Stomach (tissue), 9 donors: ENCODE measurements around the gene PACRGL. TPM values are rescaled to one million over a fixed set of nuclear protein-coding genes. Genes with fewer than 3 reads are reported as not detected.
"Not testable (repeated sequence)": the region's sequence is repeated elsewhere in the genome, so short reads cannot be mapped to it uniquely, and the experiment has no call there.

Experiments used
- DNase-seq, 2 donors: peaks; one replicate each; pipeline versions ENCODE4 v3.0.0 to v3.0.0-alpha.2; 2013 to 2019
- H3K27ac ChIP-seq, 5 donors: fragments of 200-600 bp in 4 of 5; sonication (generic) in 4 of 5; one replicate each; pipeline ENCODE4 v1.5.1; 2013 to 2019; ENCODE audit warnings: mild to moderate bottlenecking in 1 of 5, moderate library complexity in 1 of 5
- H3K27me3 ChIP-seq, 3 donors: fragments of 200-600 bp; sonication (generic); one replicate each; pipeline ENCODE4 v1.5.1; 2017 to 2019; ENCODE audit warnings: mixed run types in 1 of 3
- H3K36me3 ChIP-seq, 4 donors: fragments of 200-600 bp; sonication (generic); 1 replicate in 3 of 4; 2 replicates in 1 of 4; pipeline ENCODE4 v1.5.1; 2016 to 2019
- H3K4me1 ChIP-seq, 4 donors: fragments of 200-600 bp; sonication (generic); one replicate each; pipeline ENCODE4 v1.5.1; 2016 to 2019
- H3K4me3 ChIP-seq, 4 donors: fragments of 200-600 bp; sonication (generic) in 3 of 4; one replicate each; pipeline ENCODE4 v1.5.1; 2016 to 2019; ENCODE audit warnings: mild to moderate bottlenecking in 1 of 4
- H3K9me3 ChIP-seq, 4 donors: fragments of 200-600 bp; sonication (generic); one replicate each; pipeline ENCODE4 v1.5.1; 2016 to 2019
- CTCF ChIP-seq, 7 experiments: fragments of 450-650 bp in 4 of 7; fragments of 200-600 bp in 3 of 7; sonication (generic) in 3 of 7; IDR thresholded peaks; one replicate each; pipeline ENCODE4 v1.5.1; 2016 to 2019; ENCODE audit warnings: antibody characterized with exemption in 7 of 7, control low read depth in 2 of 7, mild to moderate bottlenecking in 1 of 7
- EP300 ChIP-seq: sonication (generic); formaldehyde crosslinking; IDR thresholded peaks from one replicate; pipeline ENCODE4 v1.6.1; 2017; ENCODE audit warnings: antibody characterized with exemption
- POLR2A ChIP-seq, 4 donors: fragments of 450-650 bp; IDR thresholded peaks; one replicate each; pipeline ENCODE4 v1.6.1; 2016; ENCODE audit warnings: antibody characterized with exemption in 4 of 4, control low read depth in 2 of 4, mild to moderate bottlenecking in 1 of 4, moderate library complexity in 1 of 4
- POLR2AphosphoS5 ChIP-seq, 3 donors: sonication (generic); formaldehyde crosslinking; IDR thresholded peaks; one replicate each; pipeline ENCODE4 v1.6.1; 2016; ENCODE audit warnings: antibody characterized with exemption in 3 of 3
- WGBS, 5 donors: extraction: QIAGEN DNeasy Blood & Tissue Kit in 3 of 5; methylation state at CpG; one replicate each; pipeline versions ENCODE4 v1.1.5 to v1.1.7; 2013 to 2018; 5-methylcytosine and 5-hydroxymethylcytosine counted together
- intact Hi-C: fragments of 100-400 bp; cut with DNase I; formaldehyde crosslinking; loops from one replicate; pipeline ENCODE4 v1.15.1; 2023; ENCODE audit warnings: low total_unique reads
- polyA plus RNA-seq, 3 donors: library from polyadenylated mRNA; stranded (reverse); fragments of 200-250 nt; gene quantifications; one replicate each; pipeline ENCODE4 v1.2.3, GENCODE V29; 2013
- total RNA-seq, 5 donors: library from RNA; depleted of rRNA; stranded (reverse); fragments of >200 nt; gene quantifications; one replicate each; pipeline versions ENCODE4 v1.1.0 to v1.2.3, GENCODE V29; 2014 to 2016
- donor health status: healthy with polysubstance abuse.
- donor health status: Bipolar disorder and iron deficiency.
- donor health status: healthy.

PACRGL gene
- total and polyA plus RNA-seq, 8 donors, result 7.0 to 223 (median 36.6) TPM

DNA sequence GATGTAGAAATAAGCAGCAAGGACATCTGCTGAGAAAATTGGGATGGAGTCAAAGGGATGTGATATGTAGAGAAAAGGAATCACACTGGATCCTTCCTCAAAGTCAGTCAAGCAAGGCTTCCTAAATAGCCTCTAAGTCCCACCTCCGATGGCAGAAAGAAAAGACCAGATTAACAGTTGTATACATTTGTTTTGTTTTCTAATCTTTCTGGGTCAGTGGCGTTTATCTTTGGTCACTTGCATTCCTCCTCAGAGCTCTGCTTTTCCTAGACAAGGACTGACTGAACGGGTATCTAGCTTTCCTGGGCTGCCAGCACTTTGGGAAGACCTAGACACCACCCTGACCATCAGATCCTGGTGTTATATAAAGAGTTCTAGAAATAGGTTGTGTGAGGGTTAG lies 23.2 kb downstream of the PACRGL start:
- Histone ChIP-seq H3K4me3 (no peak overlapping the region), H3K36me3 (peaks cover 34 to 93% (median 91%) of the 10 kb centered on the region in 4 donors), H3K4me1 (no peaks in the 10 kb centered on the region), H3K27ac (no peak overlapping the region), H3K9me3 (peaks cover 0 to 26% (median 16%) of the 10 kb centered on the region in 4 donors), H3K27me3 (no peaks in the 10 kb centered on the region)
- no peak for DNase-seq
- intact Hi-C loops, result no loop called here
- no peak for TF ChIP-seq EP300
- no peak for TF ChIP-seq POLR2A (IDR thresholded peaks at IDR 0.05)
- TF ChIP-seq CTCF (IDR thresholded peaks at IDR 0.05), result no peak
- WGBS, 5 donors, result 48 to 73% (median 64%) methylated on average over 3 of the region's 3 CpGs

DNA sequence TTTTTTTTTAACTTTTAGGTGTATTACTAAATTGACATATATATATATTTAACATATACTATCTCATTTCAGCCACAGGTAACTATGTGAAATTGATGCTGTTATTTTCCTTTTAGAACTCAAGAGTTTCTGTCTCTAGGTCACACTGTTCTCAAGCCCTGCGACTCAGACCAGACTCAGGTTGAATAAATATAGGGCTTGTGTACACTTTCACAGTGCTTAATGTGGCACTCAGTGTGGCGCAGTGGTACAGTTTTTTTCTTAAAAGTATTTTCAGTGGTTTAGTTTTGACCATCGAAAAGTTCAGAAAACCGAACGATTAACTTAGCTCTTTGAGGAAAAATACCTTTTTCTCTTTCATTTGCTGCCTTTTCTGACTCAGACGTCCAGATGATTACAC lies 24.7 kb downstream of the PACRGL start:
- peaks cover 35 to 94% (median 90%) of the 10 kb centered on the region in 4 donors for H3K36me3 ChIP-seq
- TF ChIP-seq POLR2A (IDR thresholded peaks at IDR 0.05) (no peak), POLR2AphosphoS5 (IDR thresholded peaks at IDR 0.05) (no peak), CTCF (IDR thresholded peaks at IDR 0.05) (no peak), EP300 (no peak)
- intact Hi-C loops, result no loop called here
- WGBS, 5 donors, result 60 to 94% (median 78%) methylated on average over 6 of the region's 6 CpGs
- no peak overlapping the region for H3K4me3 ChIP-seq
- DNase-seq, result no peak
- no peak overlapping the region for H3K27ac ChIP-seq
- H3K27me3 ChIP-seq, result no peaks in the 10 kb centered on the region
- H3K4me1 ChIP-seq, result no peaks in the 10 kb centered on the region
- H3K9me3 ChIP-seq, result peaks cover 0 to 26% (median 16%) of the 10 kb centered on the region in 4 donors

- DNase-seq, result no peak
- intact Hi-C loops, result no loop called here
- Histone ChIP-seq H3K27me3 (no peaks in the 10 kb centered on the region), H3K36me3 (peaks cover 16 to 79% (median 64%) of the 10 kb centered on the region in 4 donors), H3K27ac (no peak overlapping the region), H3K4me1 (no peaks in the 10 kb centered on the region), H3K9me3 (peaks cover 0 to 27% (median 22%) of the 10 kb centered on the region in 4 donors), H3K4me3 (no peak overlapping the region)
- 93 to 98% (median 97%) methylated on average over 1 of the region's 1 CpG for WGBS, 5 donors
- TF ChIP-seq POLR2A (IDR thresholded peaks at IDR 0.05), result no peak
- TF ChIP-seq EP300, result no peak
- no peak for TF ChIP-seq POLR2AphosphoS5 (IDR thresholded peaks at IDR 0.05)
Observed at GRCh38 chr4:20735931-20736330, 35.7 kb downstream of the PACRGL start.

GRCh38 chr4:20746000-20746399 lies 45.7 kb downstream of the PACRGL start:
- intact Hi-C loops, result not testable (repeated sequence)

DNA sequence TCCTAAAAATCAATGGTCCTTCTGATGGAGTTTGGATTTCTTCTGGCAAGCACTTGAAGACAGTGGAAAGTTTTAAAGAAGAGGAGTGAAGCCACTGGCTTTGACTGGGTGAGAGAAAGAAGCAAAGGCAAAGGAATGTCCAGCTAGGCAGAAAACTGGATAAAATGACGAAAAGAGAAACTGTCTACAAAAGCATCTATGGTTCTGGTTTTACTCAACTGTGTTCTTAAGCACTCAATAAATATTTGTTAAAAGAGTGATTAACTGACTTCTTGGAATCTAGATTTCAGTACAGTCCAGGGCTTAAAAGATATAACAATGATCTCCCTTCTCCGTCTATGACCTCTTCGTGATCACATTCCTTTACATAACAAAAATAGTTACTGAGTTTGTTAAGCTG lies 52.4 kb downstream of the PACRGL start:
- no peaks in the 10 kb centered on the region for H3K27me3 ChIP-seq
- H3K27ac ChIP-seq, result no peak overlapping the region
- peaks cover 0 to 11% (median 0%) of the 10 kb centered on the region in 4 donors for H3K36me3 ChIP-seq
- no peak for DNase-seq
- intact Hi-C loops, result no loop called here
- no peak for TF ChIP-seq POLR2AphosphoS5 (IDR thresholded peaks at IDR 0.05)
- TF ChIP-seq POLR2A (IDR thresholded peaks at IDR 0.05), result no peak
- no peak overlapping the region for H3K4me3 ChIP-seq
- H3K9me3 ChIP-seq, result no peaks in the 10 kb centered on the region
- no peaks in the 10 kb centered on the region for H3K4me1 ChIP-seq
- WGBS, 5 donors, result 70 to 80% (median 73%) methylated on average over 3 of the region's 3 CpGs

More at GRCh38 chr4:20746000-20746399, 45.7 kb downstream of the PACRGL start:
- H3K27me3 ChIP-seq, H3K4me3 ChIP-seq, DNase-seq, H3K36me3 ChIP-seq, H3K27ac ChIP-seq, H3K4me1 ChIP-seq: not testable (repeated sequence)
- 88 to 96% (median 94%) methylated on average over 4 of the region's 4 CpGs for WGBS, 5 donors
- peaks cover 0 to 21% (median 7%) of the 10 kb centered on the region in 4 donors for H3K9me3 ChIP-seq

DNA sequence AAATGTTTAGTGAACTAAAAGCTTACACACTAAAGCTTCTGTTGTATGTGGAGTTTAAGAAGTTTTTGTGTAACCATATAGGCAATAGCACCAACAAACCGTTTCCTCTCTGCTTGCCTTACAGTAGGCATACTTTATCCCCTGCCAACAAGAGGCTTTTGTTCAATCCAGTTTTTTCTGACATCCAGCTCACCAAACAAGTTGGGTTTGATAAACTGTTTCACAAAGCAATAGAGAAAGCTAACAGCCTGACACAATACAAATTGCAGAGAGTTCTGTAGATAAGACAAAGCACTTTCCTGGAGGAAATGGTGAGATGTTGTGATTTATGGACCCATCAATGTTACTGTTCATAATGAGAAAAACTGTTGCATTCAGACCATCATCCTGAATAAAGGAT lies 53.8 kb downstream of the PACRGL start:
- 21 to 40% (median 38%) methylated on average over 1 of the region's 1 CpG for WGBS, 5 donors
- H3K36me3 ChIP-seq, result peaks cover 0 to 11% (median 0%) of the 10 kb centered on the region in 4 donors
- intact Hi-C loops, result no loop called here

More for the DNA sequence above, 53.8 kb downstream of the PACRGL start:
- no peaks in the 10 kb centered on the region for H3K9me3 ChIP-seq
- H3K27ac ChIP-seq, result no peak overlapping the region
- no peaks in the 10 kb centered on the region for H3K4me1 ChIP-seq
- no peaks in the 10 kb centered on the region for H3K27me3 ChIP-seq
- TF ChIP-seq POLR2AphosphoS5 (IDR thresholded peaks at IDR 0.05) (no peak), POLR2A (IDR thresholded peaks at IDR 0.05) (no peak), EP300 (no peak), CTCF (IDR thresholded peaks at IDR 0.05) (no peak)
- DNase-seq, result peak in 1 of 2 donors; percentile 23
- H3K4me3 ChIP-seq, result no peak overlapping the region
